Tibial nerve (tissue), 4 donors: ENCODE data around the gene SGO2.

Experiments
- CTCF ChIP-seq, 5 experiments: fragments of 200-600 bp in 3 of 5; fragments of 450-650 bp in 2 of 5; sonication (generic) in 3 of 5; IDR thresholded peaks; one replicate each; pipeline ENCODE4 v1.5.1; 2016 to 2019; ENCODE audit warnings: antibody characterized with exemption in 5 of 5, mild to moderate bottlenecking in 3 of 5, moderate library complexity in 2 of 5
- EP300 ChIP-seq, 2 donors: sonication (generic); formaldehyde crosslinking; IDR thresholded peaks; one replicate each; pipeline ENCODE4 v1.6.1; 2017; ENCODE audit warnings: antibody characterized with exemption in 2 of 2, mild to moderate bottlenecking in 1 of 2
- POLR2A ChIP-seq, 2 donors: fragments of 450-650 bp; IDR thresholded peaks; one replicate each; pipeline ENCODE4 v1.6.1; 2017; ENCODE audit warnings: antibody characterized with exemption in 2 of 2, mild to moderate bottlenecking in 2 of 2, moderate library complexity in 2 of 2

- TF ChIP-seq CTCF (IDR thresholded peaks at IDR 0.05) = peak; percentile 86 to 97 (median 92)
- TF ChIP-seq POLR2A (IDR thresholded peaks at IDR 0.05) = peak; percentile 57 to 87
- TF ChIP-seq EP300 (IDR thresholded peaks at IDR 0.05) = peak in 1 of 2 donors; percentile 83
Observed at GRCh38 chr2:200509612-200510433, 16.2 kb upstream of the SGO2 start, which contains the start of gene KCTD18.
